HG03095 (cell line): ENCODE data around the gene WNT11.

Experiments
- ATAC-seq: cut with Tn5 transposase; IDR thresholded peaks from one replicate; pipeline ENCODE4 v1.9.1; 2021; ENCODE audit warnings: moderate library complexity; ENCODE audit not compliant: unreplicated experiment

WNT11 gene

DNA sequence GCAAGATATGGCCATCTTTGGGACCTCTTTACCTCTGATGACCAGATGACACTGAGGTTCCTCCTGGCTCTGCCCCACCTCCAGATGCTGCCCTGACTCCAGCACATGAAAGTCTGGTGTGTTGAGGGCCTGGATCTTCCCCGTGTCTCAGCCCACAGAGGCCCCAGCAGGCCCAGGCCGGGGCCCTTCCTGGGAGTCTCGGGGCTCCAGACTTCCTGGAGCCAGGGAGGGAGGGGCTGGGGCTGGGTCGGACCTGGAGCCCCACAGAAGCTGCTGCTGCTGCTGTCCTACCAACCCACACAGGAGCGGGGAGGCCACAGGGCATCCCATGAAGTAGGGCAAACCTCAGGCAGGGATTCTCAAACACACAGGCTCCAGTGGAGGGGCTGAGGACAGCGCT is 32.2 kb upstream of the WNT11 start:
- ATAC-seq = no peak

DNA sequence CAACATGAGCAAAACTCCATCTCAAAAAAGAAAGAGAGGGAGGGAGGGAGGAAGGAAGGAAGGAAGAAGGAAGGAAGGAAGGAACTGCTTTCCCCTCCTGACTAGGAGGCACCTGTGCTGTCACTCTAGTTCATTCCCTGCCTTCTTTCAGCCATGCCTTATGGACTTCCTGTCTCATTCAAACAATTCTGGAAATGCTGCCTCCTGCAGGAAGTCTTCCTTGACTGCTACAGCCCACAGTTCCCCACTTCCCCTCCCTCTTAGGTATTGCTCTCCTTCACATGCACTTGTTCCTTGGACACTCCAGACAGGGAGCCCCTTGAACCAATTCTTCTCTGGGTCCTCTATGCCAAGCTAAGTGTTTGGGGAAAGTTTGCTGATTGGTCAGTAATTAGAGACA is 31.6 kb upstream of the WNT11 start:
- ATAC-seq = no peak

DNA sequence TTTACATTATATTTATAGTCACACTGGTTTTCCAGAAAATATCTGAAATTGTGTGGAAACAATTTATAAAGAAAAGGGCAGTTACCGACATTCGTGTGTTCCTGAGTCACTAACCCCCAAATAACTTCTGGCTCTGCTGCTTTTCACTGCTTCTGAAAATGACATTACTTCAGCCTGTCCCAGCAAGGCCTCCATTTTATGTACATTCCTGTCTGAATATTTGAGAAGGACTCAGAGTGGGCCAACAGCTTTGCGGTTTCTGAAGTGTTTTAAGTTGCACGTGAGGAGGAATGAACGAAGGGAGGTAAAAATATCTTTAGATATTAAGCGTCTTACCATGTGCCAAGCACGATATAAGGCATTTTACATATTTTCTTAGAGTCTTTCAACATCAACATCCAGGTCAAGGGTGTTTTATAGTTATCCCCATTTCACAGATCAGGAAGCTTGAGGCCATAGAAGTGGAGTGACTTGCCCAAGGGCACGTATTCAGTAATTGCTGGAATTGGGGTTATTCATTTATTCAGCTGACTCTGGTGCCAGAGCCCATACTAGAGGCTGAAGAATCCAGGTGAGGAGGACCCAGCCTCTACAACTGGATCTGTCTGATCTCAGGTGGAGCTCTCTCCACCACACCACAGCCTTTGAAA is 30.8 kb upstream of the WNT11 start:
- ATAC-seq = no peak

- no peak for ATAC-seq
Observed at GRCh38 chr11:76236092-76236999, 30.0 kb upstream of the WNT11 start.

- peak; percentile 57 for ATAC-seq
Observed at GRCh38 chr11:76235233-76236091, 29.2 kb upstream of the WNT11 start.

DNA sequence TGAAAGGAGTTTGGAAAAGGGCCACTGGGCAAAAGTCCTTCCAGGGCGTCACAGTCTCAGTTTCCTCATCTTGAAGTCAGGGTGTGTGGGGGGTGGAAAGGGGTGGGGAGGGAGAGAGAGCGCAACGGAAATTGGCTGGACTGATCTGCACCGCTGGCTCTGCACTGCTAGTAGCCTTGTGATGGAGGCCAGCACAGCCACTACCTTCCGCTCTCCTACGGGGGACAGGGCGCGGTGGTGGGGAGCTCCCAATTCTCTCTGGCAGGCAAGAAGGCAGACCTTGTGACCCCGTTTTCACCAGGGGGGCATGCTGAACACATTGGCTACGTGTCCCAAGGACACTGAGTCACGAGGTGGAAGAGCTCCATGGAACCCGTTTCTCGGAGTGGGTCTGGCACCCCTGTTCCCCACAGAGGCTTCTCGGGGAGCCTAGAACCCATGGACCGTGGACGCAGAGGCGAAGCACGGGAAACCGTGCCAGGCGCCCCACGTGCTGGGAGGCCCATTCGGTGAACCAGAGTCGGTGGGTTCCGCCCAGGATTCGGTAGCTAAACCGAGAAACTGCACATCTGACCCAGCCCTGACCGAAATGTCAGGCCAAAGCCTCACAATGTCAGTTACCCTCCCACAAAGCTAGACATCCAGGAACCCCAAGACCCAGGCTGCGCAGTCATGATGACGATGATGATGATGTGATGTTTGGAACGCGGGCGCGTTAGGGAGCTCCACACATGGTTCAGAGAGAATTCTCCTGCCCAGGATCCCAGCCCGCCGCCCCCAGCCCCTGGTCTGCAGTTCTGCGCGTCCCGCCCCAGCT is 28.3 kb upstream of the WNT11 start:
- peak; percentile 35 for ATAC-seq

- no peak for ATAC-seq
Observed at GRCh38 chr11:76234021-76234415, 27.7 kb upstream of the WNT11 start.

GRCh38 chr11:76233196-76233921 is 27.1 kb upstream of the WNT11 start:
- ATAC-seq = no peak

DNA sequence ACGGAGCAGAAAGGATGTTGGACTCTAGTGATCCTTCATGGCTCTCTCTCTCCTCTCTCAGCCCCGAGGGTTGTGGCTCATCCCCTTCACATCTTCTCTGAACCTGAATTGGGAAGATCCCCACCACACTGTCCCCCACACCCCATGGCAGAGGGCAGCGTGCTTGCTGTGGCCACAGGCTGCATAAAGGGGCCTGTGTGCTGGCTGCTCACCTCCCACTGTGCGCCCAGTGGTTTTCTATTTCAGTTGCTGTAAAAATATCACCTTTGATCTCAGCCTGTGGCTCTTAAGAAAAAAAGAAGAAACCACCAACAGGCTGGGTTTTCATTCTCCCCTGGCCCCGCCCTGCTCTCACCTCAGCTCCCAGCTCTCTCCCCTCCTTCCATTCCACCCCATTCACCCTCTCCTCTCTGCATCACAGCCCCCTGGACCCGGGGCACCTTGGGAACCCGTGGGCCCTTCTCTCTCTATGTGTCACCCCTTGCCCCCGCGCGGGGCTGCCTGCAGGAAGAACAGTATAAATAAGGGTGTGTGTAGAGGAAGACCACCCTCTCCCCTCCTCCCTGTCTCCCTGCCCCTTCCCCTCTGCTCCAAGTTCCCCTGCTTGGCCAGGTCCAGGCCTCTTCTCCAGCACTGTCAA is 25.8 kb upstream of the WNT11 start:
- no peak for ATAC-seq

DNA sequence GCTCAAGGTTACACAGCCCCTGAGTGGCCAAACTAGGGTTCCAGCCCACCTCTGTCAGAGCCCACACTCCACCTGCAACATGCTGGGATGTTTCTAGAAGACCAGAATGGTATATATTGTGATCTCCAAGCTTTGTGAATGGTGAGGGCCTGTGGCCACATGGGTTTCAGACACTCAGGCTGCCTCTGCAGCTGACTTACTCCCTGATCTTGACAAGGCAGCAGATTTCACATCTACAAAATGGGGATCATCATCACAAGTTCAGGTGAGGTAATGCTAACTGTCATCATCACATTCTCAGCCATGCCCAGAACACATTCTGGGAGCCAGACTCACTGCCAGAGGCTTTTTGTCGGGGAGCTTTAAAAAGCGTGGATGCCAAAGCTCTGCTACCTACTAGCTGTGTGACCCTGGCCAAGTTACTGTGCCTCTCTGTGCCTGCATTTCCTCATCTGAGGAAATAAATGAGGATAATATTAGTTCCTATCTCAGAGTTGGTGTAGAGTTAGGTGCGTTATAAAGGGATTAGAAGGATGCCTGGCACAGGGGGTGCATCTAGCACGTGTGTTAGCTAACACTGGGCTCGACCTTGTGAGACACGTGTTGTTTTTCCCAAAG is 24.9 kb upstream of the WNT11 start:
- ATAC-seq = no peak

DNA sequence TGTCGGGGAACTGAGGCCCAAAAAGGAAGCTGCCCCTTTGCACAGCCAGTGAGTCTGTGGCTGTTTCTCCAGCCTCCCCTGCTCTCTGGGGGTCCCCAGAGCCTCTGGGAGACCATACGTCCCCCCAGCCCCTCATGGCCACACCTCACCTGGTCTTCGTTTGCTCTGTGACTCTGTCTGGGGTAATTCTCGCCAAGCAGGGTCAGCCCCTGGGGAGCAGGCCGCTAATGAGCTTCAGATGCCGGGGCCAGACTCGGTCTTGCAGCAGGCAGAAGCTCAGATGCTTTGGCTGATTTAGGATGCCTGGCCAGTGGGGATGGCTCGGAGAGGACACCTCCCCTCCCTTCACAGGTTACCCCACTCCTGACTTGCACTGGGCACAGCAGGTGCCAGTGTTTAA is 24.1 kb upstream of the WNT11 start:
- ATAC-seq = no peak

DNA sequence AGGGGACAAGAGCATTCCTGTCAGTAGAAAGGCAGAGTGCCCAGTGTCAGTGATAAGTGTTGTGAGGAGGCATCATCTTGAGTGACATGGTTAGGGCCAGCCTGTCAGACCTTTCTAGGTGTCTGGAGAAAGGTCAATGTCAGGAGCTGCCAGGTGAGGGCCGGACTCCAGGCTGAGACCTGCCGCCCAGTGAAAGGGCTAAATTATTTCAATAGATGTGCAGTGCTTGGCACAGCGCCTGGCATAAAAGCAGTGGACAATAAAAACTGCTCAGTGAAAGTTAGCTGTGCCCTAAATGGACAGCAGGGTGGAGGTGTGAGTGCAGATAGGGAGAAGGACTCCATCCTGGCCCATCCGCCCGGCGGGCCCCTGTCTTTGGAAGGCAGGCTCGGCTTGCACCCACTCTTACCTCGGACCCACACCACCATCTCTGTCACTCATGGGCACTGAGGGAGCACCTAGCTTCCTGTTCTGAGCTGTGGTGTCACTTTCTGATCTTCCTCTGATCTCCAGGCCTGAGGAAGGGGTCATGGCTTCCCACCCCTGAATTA is 23.5 kb upstream of the WNT11 start:
- no peak for ATAC-seq

GRCh38 chr11:76228875-76229149 is 22.5 kb upstream of the WNT11 start:
- no peak for ATAC-seq

DNA sequence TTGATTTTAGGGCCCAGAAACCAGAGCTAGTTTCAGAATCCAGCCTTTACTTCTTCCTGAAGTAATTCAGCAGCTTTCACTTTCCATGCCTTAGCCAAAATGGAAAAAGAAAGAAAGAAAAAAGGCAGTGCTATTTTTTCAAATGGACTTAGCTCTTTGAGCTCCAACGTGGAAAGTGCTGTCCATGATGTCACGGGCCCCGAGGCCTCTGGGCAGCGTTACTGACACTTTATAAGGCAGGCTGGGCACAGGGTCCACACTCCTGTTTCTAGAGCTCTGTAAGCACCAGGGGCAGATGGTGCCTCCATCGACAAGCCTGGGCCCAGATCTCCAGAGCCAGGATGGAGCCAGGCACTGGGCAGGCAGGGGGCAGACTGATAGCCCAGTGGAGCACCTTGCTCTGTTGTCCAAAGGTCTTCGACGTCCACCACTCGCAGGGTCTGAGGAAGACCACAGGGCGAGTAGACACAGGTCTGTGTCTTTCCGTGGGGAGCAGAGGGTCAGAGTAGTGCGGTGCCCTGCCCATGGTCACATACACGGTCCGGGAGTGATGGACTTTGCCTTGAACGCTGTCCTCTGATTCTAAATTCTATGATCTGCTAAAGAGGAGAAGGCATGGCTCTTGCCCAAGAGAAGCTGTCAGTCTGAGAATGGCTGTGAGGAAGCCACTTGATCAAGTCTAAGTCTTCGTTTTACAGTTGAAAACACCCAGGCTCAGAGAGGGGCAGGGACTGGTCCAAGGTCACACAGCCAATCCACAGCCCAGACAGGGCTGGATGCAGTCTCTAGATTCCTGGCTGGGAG is 22.0 kb upstream of the WNT11 start:
- ATAC-seq = no peak

DNA sequence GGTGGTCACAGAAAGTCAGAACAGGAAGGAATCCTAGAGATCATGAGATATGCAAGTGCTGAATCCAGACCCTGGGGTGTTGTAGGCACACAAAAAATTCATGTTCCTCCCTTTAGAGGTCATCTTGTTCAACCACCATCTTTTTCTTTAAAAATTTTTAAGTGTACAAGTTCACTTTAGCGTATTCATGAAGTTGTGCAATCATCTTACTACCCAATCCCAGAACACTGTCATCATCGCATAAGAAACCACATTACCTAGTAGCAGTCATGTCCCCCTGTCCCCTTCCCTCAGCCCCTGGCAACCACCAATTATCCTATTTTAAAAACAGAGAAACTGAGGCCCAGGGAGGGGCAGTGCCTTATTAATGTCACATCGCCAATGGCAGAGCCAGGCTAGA is 20.3 kb upstream of the WNT11 start:
- ATAC-seq = no peak

DNA sequence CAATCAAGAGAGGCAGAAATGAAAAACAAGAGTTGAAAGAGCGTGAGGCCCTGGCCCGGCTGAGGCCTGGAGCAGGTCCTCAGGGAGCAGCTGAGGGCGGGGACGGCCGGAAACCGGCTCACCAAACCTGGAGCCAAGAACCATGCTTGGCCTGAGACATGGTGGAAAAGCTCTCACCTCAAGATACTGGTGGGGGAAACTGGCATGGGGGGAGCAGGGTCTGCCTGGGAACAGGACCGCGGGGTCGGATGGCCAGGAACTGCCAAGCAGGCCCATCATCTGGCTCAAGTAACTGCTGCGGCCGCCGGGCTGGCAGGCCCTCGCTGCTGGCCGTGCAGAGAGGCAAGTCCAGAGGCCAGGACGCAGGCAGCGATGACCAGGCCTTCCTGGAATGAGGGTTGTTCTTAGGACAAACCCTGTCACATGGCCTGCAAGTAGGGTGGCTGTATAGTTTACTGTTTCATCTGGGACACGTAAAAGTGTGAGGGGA is 18.9 kb upstream of the WNT11 start:
- ATAC-seq = no peak

- ATAC-seq = no peak
Observed at GRCh38 chr11:76224461-76225121, 18.3 kb upstream of the WNT11 start.

DNA sequence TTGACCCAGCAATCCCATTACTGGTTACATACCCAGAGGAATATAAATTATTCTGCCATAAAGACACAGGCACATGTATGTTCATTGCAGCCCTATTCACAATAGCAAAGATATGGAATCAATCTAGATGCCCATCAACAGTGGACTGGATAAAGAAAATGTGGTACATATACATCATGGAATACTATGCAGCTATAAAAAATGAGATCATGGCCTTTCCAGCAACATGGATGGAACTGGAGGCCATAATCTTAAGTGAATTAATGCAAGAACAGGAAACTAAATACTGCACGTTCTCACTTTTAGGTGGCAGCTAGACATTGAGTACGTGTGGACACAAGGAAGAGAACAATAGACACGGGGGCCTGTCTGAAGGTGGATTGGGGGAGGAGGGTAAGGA is 15.1 kb upstream of the WNT11 start:
- no peak for ATAC-seq
